GM12874 (cell line): ENCODE results near the gene ING4.

Experiments
- TF ChIP-seq, protein P1 (sequence below): IDR thresholded peaks from 2 replicates; pipeline ENCODE4 v1.5.1; 2011; ENCODE audit warnings: low read depth, mild to moderate bottlenecking, control low read depth, low read length, moderate library complexity; ENCODE audit not compliant: insufficient read depth

ING4 gene

DNA sequence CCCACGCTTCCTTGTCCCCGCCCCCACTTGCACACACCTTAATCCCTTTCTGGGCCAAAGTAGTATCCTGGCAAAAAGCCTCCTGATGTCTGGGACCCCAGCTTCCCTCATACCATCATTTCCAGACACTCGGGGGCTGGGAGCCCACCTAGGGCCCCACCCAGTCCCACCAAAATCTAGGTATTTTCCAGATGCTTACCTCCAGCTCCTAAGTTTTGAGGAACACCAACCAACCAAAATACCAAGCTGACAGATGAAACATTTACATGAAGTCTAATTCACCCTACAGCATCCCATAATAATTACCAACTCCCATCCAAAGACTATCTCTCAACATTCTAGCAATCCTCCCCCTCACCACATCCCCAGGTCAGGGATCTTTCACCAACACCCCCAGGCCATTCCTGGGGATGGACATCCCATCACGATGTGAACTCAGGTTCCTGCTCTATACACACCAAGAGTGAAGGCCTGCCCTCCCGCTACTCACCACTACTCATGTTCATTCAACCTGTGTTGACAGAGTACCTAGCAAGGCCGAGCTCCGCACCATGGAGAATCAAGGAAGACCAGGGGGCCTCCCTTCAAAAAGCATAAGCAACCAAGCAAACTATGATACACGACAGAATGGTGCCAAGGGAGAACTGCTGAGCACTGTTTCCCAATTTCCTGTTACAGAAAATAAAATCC, 54.2 kb downstream of the ING4 start:
- TF ChIP-seq, protein P1, sequence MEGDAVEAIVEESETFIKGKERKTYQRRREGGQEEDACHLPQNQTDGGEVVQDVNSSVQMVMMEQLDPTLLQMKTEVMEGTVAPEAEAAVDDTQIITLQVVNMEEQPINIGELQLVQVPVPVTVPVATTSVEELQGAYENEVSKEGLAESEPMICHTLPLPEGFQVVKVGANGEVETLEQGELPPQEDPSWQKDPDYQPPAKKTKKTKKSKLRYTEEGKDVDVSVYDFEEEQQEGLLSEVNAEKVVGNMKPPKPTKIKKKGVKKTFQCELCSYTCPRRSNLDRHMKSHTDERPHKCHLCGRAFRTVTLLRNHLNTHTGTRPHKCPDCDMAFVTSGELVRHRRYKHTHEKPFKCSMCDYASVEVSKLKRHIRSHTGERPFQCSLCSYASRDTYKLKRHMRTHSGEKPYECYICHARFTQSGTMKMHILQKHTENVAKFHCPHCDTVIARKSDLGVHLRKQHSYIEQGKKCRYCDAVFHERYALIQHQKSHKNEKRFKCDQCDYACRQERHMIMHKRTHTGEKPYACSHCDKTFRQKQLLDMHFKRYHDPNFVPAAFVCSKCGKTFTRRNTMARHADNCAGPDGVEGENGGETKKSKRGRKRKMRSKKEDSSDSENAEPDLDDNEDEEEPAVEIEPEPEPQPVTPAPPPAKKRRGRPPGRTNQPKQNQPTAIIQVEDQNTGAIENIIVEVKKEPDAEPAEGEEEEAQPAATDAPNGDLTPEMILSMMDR = no peak

DNA sequence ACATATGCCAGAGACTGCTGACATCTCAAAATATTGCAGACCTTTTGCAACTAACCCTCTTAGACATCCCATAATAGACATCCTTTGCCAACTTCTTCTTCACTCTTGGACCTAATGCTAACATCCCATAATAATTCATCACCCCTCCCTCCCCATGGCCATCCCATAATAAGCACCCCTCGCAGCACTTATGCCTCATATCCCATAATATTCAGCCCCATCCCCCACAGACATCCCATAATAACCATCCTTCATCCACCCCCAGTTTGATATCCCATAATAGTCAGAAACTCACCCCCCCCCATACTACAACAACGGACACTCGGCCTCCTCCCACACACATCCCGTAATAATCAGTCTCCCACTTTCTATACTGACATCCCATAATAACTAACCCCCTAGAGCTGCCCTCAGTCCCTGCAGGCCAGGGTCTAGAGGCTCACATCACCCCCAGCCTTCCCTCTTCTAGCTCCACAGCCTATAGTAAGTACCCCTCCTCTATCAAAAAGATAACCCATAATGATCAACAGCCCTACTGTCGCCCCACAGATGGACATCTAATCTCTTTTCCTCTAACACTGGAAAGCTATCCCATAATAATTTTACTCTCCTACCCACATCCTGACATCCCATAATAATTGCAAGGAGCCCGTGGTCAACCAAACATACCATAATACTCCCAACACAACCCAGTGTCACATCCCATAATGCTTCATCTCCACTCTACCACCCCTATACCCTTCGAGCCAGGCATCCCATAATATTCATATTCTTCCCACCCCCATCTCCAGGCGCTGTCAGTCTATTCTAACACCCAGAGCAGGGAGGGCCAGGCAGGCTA, 54.9 kb downstream of the ING4 start:
- TF ChIP-seq, protein P1 = no peak

DNA sequence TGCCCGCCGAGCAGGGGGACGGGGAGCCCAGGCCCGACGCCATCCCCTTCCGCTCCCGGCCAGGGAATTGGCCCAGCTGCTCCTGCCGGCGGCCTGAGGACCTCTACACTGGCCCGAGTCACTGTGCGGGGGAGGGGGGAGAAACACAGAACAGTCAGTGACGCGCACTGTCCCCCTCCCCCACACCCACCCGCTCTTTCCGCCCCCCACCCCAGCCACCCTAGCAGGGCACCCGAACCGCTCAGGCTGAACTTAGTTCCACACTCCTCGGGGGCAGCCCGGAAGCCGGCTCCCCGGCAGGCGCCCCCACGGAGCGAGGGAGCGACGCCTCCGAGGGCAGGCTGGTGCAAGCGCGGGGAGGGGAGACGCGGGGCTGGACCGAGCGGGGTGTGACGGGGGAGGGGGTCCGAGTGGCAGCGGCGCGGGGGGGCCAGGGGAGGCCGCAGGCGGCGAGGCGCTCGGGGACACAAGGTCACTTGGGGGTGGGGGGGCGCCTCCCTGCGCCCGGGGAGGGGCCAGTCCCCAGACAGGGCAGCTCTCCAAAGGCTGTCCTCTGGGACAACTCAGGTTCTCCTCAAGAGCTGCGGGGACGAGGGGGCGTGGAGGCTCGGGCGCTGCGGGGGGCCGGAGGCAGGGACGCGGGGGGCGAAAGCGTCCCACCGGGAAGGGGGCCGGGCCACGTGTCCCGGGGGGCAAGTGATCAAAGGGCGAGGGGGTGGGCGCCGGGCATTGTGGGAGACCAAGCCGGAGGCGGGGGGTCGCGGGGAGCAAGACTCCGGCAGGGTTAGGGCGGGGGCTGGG, 56.4 kb downstream of the ING4 start:
- TF ChIP-seq, protein P1 = no peak

DNA sequence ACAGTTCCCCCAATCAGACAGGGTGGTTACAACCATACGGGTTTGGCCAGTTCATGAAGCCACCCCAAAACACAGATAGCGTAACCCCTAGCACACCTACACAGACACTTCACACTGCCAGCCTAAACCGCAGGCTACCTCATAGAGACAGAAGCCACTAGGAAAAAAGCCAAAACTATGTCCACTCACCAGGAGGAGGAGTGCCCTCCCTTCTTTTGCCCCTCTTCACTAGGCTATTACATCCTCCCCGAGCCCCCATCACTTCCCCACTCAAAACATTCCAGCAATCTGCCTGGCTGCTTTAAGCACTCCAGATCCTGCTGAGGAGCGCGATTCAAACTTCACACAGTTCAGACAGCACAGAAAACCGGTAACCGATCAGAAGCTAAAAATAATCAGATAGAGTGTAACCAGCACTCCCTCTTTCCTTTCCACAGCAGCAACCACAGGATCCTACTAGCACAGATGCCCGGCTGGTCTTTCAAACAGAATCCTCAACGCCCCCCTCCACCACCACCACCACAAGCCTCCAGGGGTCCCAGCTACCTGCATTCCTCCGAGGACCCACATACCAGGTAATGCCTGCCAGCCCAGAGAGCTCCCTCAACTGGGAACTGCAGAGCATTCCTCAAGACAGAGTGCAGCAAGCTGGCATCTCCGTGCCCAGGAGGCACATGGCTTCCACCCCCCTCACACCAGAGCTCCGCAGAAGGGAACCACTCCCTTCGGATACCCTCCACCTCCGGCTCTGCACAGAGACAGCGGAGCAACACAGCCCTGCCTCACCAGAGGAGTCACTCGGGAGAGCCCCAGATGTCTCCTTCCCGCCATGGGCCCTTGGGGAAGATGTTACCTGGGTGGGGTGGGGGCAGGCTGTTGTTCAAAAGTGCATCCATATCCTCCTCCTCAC, 57.2 kb downstream of the ING4 start:
- TF ChIP-seq, protein P1 = no peak

DNA sequence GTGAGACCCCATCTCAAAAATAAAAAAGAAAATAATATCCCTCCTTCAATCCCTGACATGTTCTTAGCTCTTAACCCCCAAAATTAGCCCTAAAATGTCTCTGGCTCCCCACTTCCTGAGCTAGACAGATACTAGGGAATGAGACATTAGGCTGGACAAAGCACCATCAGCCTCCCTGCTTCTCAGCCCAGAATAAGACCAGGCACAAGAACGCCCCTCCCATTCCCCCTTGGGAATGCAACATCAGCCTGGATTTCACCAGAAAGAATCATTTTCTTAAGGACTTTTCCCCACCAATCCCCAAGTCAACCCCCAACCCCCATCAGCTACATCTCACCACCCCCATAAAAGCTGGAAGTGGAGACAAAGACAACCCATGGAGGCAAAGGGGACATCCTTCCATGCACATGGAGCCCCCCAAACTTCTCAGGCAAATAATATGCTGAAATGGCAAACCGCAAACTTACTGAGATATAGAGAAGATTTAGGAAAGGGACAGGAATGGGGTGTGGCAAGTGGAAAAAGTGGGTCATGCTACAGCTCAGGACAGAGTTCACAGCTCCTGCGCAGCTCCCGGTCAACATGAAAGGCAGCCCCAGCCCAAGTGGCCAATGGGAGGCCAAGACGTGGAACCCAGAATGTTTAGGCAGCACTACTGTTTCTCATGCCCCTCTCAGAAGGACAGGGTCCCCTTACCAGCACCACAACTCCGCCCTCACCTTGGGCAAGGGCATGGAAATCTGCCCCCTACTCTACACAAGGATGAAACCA, 58.5 kb downstream of the ING4 start:
- TF ChIP-seq, protein P1 = no peak

DNA sequence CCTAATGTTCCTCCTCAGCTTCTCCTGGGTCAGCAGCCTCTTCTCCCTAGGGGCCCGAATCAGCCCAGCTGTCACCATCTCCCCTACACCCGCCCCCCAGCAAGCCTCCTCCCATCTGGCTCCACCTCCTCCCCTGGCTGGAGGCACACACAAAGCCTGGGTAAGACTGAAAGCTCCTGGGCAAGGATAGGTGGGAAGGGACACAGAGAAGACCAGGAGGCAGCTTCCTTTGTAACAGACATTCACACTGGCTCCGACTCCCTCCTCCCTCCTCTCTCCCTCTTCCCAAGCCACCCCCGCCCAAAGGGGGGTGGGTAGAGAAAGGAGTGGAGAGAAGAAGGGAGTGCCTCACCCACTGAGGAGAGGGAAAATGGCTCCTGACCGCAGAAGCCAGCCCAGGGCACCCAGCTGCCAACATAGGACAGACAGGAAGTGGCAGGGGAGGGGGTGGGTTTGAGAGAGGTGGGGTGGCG, 59.8 kb downstream of the ING4 start:
- TF ChIP-seq, protein P1 = no peak
